SJSA1 (cell line): ENCODE measurements around the gene CTBP1. TPM values are rescaled to one million over a fixed set of nuclear protein-coding genes. Genes with fewer than 3 reads are reported as not detected.
A peak's percentile ranks its signal among the peaks of the same experiment; 100 is the strongest.

Experiments
- DNase-seq, 2 experiments: peaks; one replicate each; pipeline ENCODE4 v3.0.0-alpha.2; 2015 to 2020; ENCODE audit warnings: low spot score in 2 of 2, low read depth in 1 of 2
- H3K27ac ChIP-seq: fragments of 250-450 bp; sonication (Bioruptor Pico); 2 replicates; pipeline ENCODE4 v1.5.1; 2020; ENCODE audit warnings: mild to moderate bottlenecking, moderate library complexity
- H3K27me3 ChIP-seq: fragments of 250-450 bp; sonication (Bioruptor Pico); replicated peaks from 2 replicates; pipeline ENCODE4 v1.5.1; 2020; ENCODE audit warnings: mild to moderate bottlenecking, moderate library complexity
- H3K36me3 ChIP-seq: fragments of 250-450 bp; sonication (Bioruptor Pico); 2 replicates; pipeline ENCODE4 v1.5.1; 2020; ENCODE audit warnings: mild to moderate bottlenecking
- H3K4me1 ChIP-seq: fragments of 250-450 bp; sonication (Bioruptor Pico); replicated peaks from 2 replicates; pipeline ENCODE4 v1.6.1; 2021; ENCODE audit warnings: mild to moderate bottlenecking
- H3K4me3 ChIP-seq: fragments of 250-450 bp; sonication (Bioruptor Pico); 2 replicates; pipeline ENCODE4 v1.5.1; 2020; ENCODE audit warnings: mild to moderate bottlenecking
- H3K9me3 ChIP-seq: fragments of 250-450 bp; sonication (Bioruptor Pico); replicated peaks from 2 replicates; pipeline ENCODE4 v1.5.1; 2020; ENCODE audit warnings: mild to moderate bottlenecking
- total RNA-seq: library from RNA; depleted of rRNA; stranded (reverse); fragments of >200 nt; shearing (Covaris generic); gene quantifications from 2 replicates; pipeline ENCODE4 v1.2.3, GENCODE V29; 2014

Gene CTBP1
- total RNA-seq, 1 experiment from 2014 or later = 89.3 TPM

- Histone ChIP-seq H3K36me3 (0 out of 2 replicates have a peak, but pooled peaks cover 5% of the 10 kb centered on the region), H3K4me1 (peaks cover 17% of the 10 kb centered on the region), H3K27me3 (no peaks in the 10 kb centered on the region), H3K9me3 (no peaks in the 10 kb centered on the region), H3K27ac (no peak overlapping the region), H3K4me3 (no peak overlapping the region)
- DNase-seq = no peak
These were observed 2.2 kb upstream of the CTBP1 start for GRCh38 chr4:1250921-1251772.

- no peak for DNase-seq
- Histone ChIP-seq H3K4me3 (no peak overlapping the region), H3K9me3 (no peaks in the 10 kb centered on the region), H3K27ac (no peak overlapping the region), H3K36me3 (0 out of 2 replicates have a peak, but pooled peaks cover 5% of the 10 kb centered on the region), H3K27me3 (no peaks in the 10 kb centered on the region), H3K4me1 (peaks cover 17% of the 10 kb centered on the region)
These were observed 1.5 kb upstream of the CTBP1 start for GRCh38 chr4:1250527-1250812.

- Histone ChIP-seq H3K4me3 (peak overlapping the region; percentile 91), H3K4me1 (peaks cover 17% of the 10 kb centered on the region), H3K36me3 (0 out of 2 replicates have a peak, but pooled peaks cover 5% of the 10 kb centered on the region), H3K9me3 (no peaks in the 10 kb centered on the region), H3K27me3 (no peaks in the 10 kb centered on the region), H3K27ac (peak overlapping the region; percentile 72)
- DNase-seq = peak in 1 of 2 experiments; percentile 31
These were observed 999 bp upstream of the CTBP1 start for GRCh38 chr4:1249731-1250526.

- H3K9me3 ChIP-seq = no peaks in the 10 kb centered on the region
- H3K36me3 ChIP-seq = 0 out of 2 replicates have a peak, but pooled peaks cover 5% of the 10 kb centered on the region
- H3K4me1 ChIP-seq = peaks cover 17% of the 10 kb centered on the region
- peak; percentile 45 to 70 for DNase-seq
- peak overlapping the region; percentile 72 for H3K27ac ChIP-seq
- H3K4me3 ChIP-seq = peak overlapping the region; percentile 91
- no peaks in the 10 kb centered on the region for H3K27me3 ChIP-seq
These were observed 309 bp upstream of the CTBP1 start for GRCh38 chr4:1249148-1249730.

- Histone ChIP-seq H3K4me1 (peaks cover 17% of the 10 kb centered on the region), H3K9me3 (no peaks in the 10 kb centered on the region), H3K4me3 (peak overlapping the region; percentile 91), H3K27me3 (no peaks in the 10 kb centered on the region), H3K36me3 (0 out of 2 replicates have a peak, but pooled peaks cover 5% of the 10 kb centered on the region), H3K27ac (peak overlapping the region; percentile 65)
- no peak for DNase-seq
These were observed 1.1 kb downstream of the CTBP1 start for GRCh38 chr4:1247864-1248244.

GRCh38 chr4:1246901-1247863 lies 1.7 kb downstream of the CTBP1 start:
- no peaks in the 10 kb centered on the region for H3K27me3 ChIP-seq
- no peak for DNase-seq
- H3K9me3 ChIP-seq = no peaks in the 10 kb centered on the region
- peaks cover 17% of the 10 kb centered on the region for H3K4me1 ChIP-seq
- peak overlapping the region; percentile 91 for H3K4me3 ChIP-seq
- 0 out of 2 replicates have a peak, but pooled peaks cover 5% of the 10 kb centered on the region for H3K36me3 ChIP-seq
- H3K27ac ChIP-seq = peak overlapping the region; percentile 65; the same call in 1 of the 2 replicates

- Histone ChIP-seq H3K27me3 (no peaks in the 10 kb centered on the region), H3K4me3 (no peak overlapping the region), H3K36me3 (0 out of 2 replicates have a peak, but pooled peaks cover 5% of the 10 kb centered on the region), H3K27ac (no peak overlapping the region), H3K9me3 (no peaks in the 10 kb centered on the region), H3K4me1 (peaks cover 17% of the 10 kb centered on the region)
- DNase-seq = no peak
These were observed 2.6 kb downstream of the CTBP1 start for GRCh38 chr4:1246111-1246881.

- H3K27ac ChIP-seq = no peak overlapping the region
These were observed 3.4 kb downstream of the CTBP1 start for GRCh38 chr4:1245481-1246051.

GRCh38 chr4:1244978-1245471 lies 3.9 kb downstream of the CTBP1 start:
- Histone ChIP-seq H3K9me3 (no peaks in the 10 kb centered on the region), H3K27ac (no peak overlapping the region), H3K27me3 (no peaks in the 10 kb centered on the region), H3K36me3 (0 out of 2 replicates have a peak, but pooled peaks cover 5% of the 10 kb centered on the region), H3K4me1 (peaks cover 13% of the 10 kb centered on the region), H3K4me3 (no peak overlapping the region)
- DNase-seq = no peak

More at GRCh38 chr4:1245481-1246051, 3.4 kb downstream of the CTBP1 start:
- H3K27me3 ChIP-seq = no peaks in the 10 kb centered on the region
- H3K36me3 ChIP-seq = 0 out of 2 replicates have a peak, but pooled peaks cover 5% of the 10 kb centered on the region
- peaks cover 17% of the 10 kb centered on the region for H3K4me1 ChIP-seq
- DNase-seq = no peak
- H3K4me3 ChIP-seq = no peak overlapping the region
- H3K9me3 ChIP-seq = no peaks in the 10 kb centered on the region

- no peaks in the 10 kb centered on the region for H3K9me3 ChIP-seq
- H3K27me3 ChIP-seq = no peaks in the 10 kb centered on the region
- peaks cover 7% of the 10 kb centered on the region for H3K4me1 ChIP-seq
- H3K36me3 ChIP-seq = 0 out of 2 replicates have a peak, but pooled peaks cover 7% of the 10 kb centered on the region
- H3K27ac ChIP-seq = no peak overlapping the region
- no peak for DNase-seq
- H3K4me3 ChIP-seq = no peak overlapping the region
These were observed 4.6 kb downstream of the CTBP1 start for GRCh38 chr4:1244081-1244977.

GRCh38 chr4:1243451-1244080 lies 5.4 kb downstream of the CTBP1 start:
- Histone ChIP-seq H3K9me3 (no peaks in the 10 kb centered on the region), H3K36me3 (0 out of 2 replicates have a peak, but pooled peaks cover 7% of the 10 kb centered on the region), H3K27me3 (no peaks in the 10 kb centered on the region), H3K27ac (no peak overlapping the region), H3K4me3 (no peak overlapping the region), H3K4me1 (peaks cover 7% of the 10 kb centered on the region)
- DNase-seq = no peak
